K562 (cell line): Measurements from ENCODE around the gene QPRT. TPM values are rescaled to one million over a fixed set of nuclear protein-coding genes. Genes with fewer than 3 reads are reported as not detected.

Source experiments
- ATAC-seq: fragments of 200-7000 bp; cut with Tn5 transposase; 3 replicates; pipeline ENCODE4 v1.9.1; 2020; ENCODE audit warnings: moderate library complexity
- BruUV-seq: library from RNA; stranded (reverse); fragments of 400-500 nt; replicated peaks from 2 replicates; lab custom pipeline; 2021; lab: Mats Ljungman, UMichigan
- CTCF ChIA-PET: fragments of 300-600 bp; formaldehyde crosslinking; extraction: SDS; loops from one replicate; lab custom pipeline; 2021; ENCODE audit warnings: low intra/inter-chr PET ratio; lab: Yijun Ruan, JAX
- POLR2A ChIA-PET: fragments of 300-600, 350-650 bp; sonication (Branson Sonifier 250); formaldehyde crosslinking; extraction: SDS; loops from one replicate; lab custom pipeline; 2021; ENCODE audit warnings: antibody characterized with exemption, inconsistent platforms; lab: Yijun Ruan, JAX
- DNase-seq, 4 experiments: peaks; one replicate each; pipeline versions ENCODE4 v3.0.0 to v3.0.0-alpha.2; 2011 to 2018; ENCODE audit warnings: low spot score in 3 of 4, mixed read lengths in 3 of 4; ENCODE audit errors: extremely low read depth in 1 of 4
- FAIRE-seq: peaks from 2 replicates; lab custom pipeline; 2011; peaks lifted over from hg19 to GRCh38; lab: Jason Lieb, UNC
- H2AFZ ChIP-seq: 2 replicates; pipeline ENCODE4 v1.6.0; 2011; ENCODE audit warnings: low read depth, low read length, control low read depth, inconsistent platforms
- H3K27ac ChIP-seq: fragments of 200-600 bp; 3 replicates; pipeline ENCODE4 v1.8.0; 2011; ENCODE audit warnings: low read depth, mild to moderate bottlenecking, control low read depth, inconsistent platforms, low read length, moderate library complexity, mixed read lengths; ENCODE audit errors: extremely low read depth
- H3K27me3 ChIP-seq, 2 experiments: fragments of 300-600 bp in 1 of 2; 2 replicates in 1 of 2; 3 replicates in 1 of 2; pipeline versions ENCODE4 v1.6.0 to v1.8.0; 2011; ENCODE audit warnings: inconsistent platforms in 2 of 2, low read length in 2 of 2, mild to moderate bottlenecking in 1 of 2, mixed read lengths in 1 of 2, moderate library complexity in 1 of 2; ENCODE audit not compliant: control insufficient read depth in 2 of 2, insufficient read depth in 2 of 2
- H3K36me3 ChIP-seq: fragments of 300-600 bp; 3 replicates; pipeline ENCODE4 v1.8.0; 2011; ENCODE audit warnings: mild to moderate bottlenecking, low read length, inconsistent platforms; ENCODE audit not compliant: control insufficient read depth, insufficient read depth
- H3K4me1 ChIP-seq, 2 experiments: fragments of 200-600 bp in 1 of 2; replicated peaks in 1 of 2; 2 replicates in 1 of 2; 3 replicates in 1 of 2; pipeline versions ENCODE4 v1.5.1 to v1.8.0; 2011; ENCODE audit warnings: inconsistent platforms in 2 of 2, low read length in 2 of 2, mild to moderate bottlenecking in 1 of 2, mixed read lengths in 1 of 2, moderate library complexity in 1 of 2; ENCODE audit not compliant: control insufficient read depth in 2 of 2, insufficient read depth in 2 of 2
- H3K4me2 ChIP-seq: 2 replicates; pipeline ENCODE4 v1.6.1; 2011; ENCODE audit warnings: low read length, control low read depth, inconsistent platforms, mixed read lengths; ENCODE audit not compliant: insufficient read depth
- H3K4me3 ChIP-seq: fragments of 200-600 bp; sonication (generic), shearing (Covaris generic); 2 replicates; pipeline ENCODE4 v1.5.1; 2016; ENCODE audit warnings: control low read depth, inconsistent platforms
- H3K79me2 ChIP-seq: fragments of 200-600 bp; 3 replicates; pipeline ENCODE4 v1.8.0; 2011; ENCODE audit warnings: low read length, inconsistent platforms; ENCODE audit not compliant: control insufficient read depth, insufficient read depth
- H3K9ac ChIP-seq, 2 experiments: 2 replicates each; pipeline versions ENCODE4 v1.6.0 to v1.6.1; 2011; ENCODE audit warnings: low read depth in 2 of 2, low read length in 2 of 2, control low read depth in 1 of 2, inconsistent platforms in 1 of 2, mild to moderate bottlenecking in 1 of 2, mixed read lengths in 1 of 2; ENCODE audit not compliant: insufficient read depth in 1 of 2
- H3K9me1 ChIP-seq: one replicate; pipeline ENCODE4 v1.6.0; 2011; ENCODE audit warnings: inconsistent platforms, mild to moderate bottlenecking, low read length, moderate library complexity; ENCODE audit not compliant: control insufficient read depth, insufficient read depth
- H3K9me3 ChIP-seq: replicated peaks from 2 replicates; pipeline ENCODE4 v1.5.1; 2011; ENCODE audit warnings: low read depth, low read length, inconsistent platforms; ENCODE audit not compliant: control insufficient read depth, insufficient read depth
- H4K20me1 ChIP-seq: replicated peaks from 2 replicates; pipeline ENCODE4 v1.6.1; 2011; ENCODE audit warnings: low read length, inconsistent platforms, mixed read lengths; ENCODE audit not compliant: control insufficient read depth, insufficient read depth
- ARID4B ChIP-seq: sonication (generic); formaldehyde crosslinking; IDR thresholded peaks from 2 replicates; pipeline ENCODE4 v1.8.0; 2022; ENCODE audit warnings: mild to moderate bottlenecking, missing genetic modification reagents
- CREB3 ChIP-seq: fragments of 450-650 bp; conservative IDR thresholded peaks from 2 replicates; pipeline ENCODE4 v1.6.1; 2016; ENCODE audit warnings: missing genetic modification characterization, low read depth, mild to moderate bottlenecking, missing compliant biosample characterization, moderate library complexity
- FOXJ2 ChIP-seq: fragments of 200-800 bp; sonication (Bioruptor generic); IDR thresholded peaks from 2 replicates; pipeline ENCODE4 v1.6.1; 2016; ENCODE audit warnings: missing genetic modification characterization, missing compliant biosample characterization
- JUN ChIP-seq, 2 experiments: sonication (generic) in 1 of 2; formaldehyde crosslinking in 1 of 2; IDR thresholded peaks; 2 replicates each; pipeline versions ENCODE4 v1.6.1 to v1.8.0; 2012 to 2022; ENCODE audit warnings: borderline replicate concordance in 2 of 2, mild to moderate bottlenecking in 2 of 2, improper control_type of control experiment in 1 of 2, low read depth in 1 of 2, low read length in 1 of 2, missing genetic modification reagents in 1 of 2
- MAZ ChIP-seq, 2 experiments: fragments of 450-650 bp in 1 of 2; sonication (generic) in 1 of 2; formaldehyde crosslinking; IDR thresholded peaks in 1 of 2; conservative IDR thresholded peaks in 1 of 2; 2 replicates each; pipeline versions ENCODE4 v1.4.0 to v1.5.0; 2020; ENCODE audit warnings: mild to moderate bottlenecking in 1 of 2, missing genetic modification reagents in 1 of 2
- RBM39 ChIP-seq: fragments of 200-400 bp; formaldehyde crosslinking; optimal IDR thresholded peaks from 2 replicates; pipeline ENCODE3; 2018; ENCODE audit warnings: low read depth, low read length
- SIN3A ChIP-seq, 2 experiments: fragments of 150-350 bp in 1 of 2; IDR thresholded peaks; 2 replicates each; pipeline ENCODE4 v1.6.1; 2011 to 2016; ENCODE audit warnings: borderline replicate concordance in 2 of 2, low read depth in 2 of 2, low read length in 2 of 2, mild to moderate bottlenecking in 2 of 2, moderate library complexity in 2 of 2; ENCODE audit not compliant: control insufficient read depth in 1 of 2
- ZNF197 ChIP-seq: fragments of 200-800 bp; sonication (Bioruptor generic); IDR thresholded peaks from 2 replicates; pipeline ENCODE4 v1.6.1; 2016; ENCODE audit warnings: low read depth, missing genetic modification characterization, missing compliant biosample characterization
- WGBS: fragments of 100-300 bp; shearing (Covaris generic); methylation state at CpG from one replicate; pipeline ENCODE4 v1.1.6; 2016; ENCODE audit warnings: low coverage, mixed read lengths; ENCODE audit not compliant: insufficient coverage; ENCODE audit errors: missing lambda C conversion rate; 5-methylcytosine and 5-hydroxymethylcytosine counted together
- in situ Hi-C: fragments of 300-500 bp; cut with MboI; formaldehyde crosslinking; loops from 4 replicates; pipeline ENCODE4 v1.15.0; 2018; ENCODE audit warnings: inconsistent platforms, mixed read lengths
- intact Hi-C: fragments of 100-400 bp; cut with micrococcal nuclease; formaldehyde crosslinking; loops from 2 replicates; pipeline ENCODE4 v1.14.2; 2022
- polyA plus RNA-seq, 8 experiments: library from polyadenylated mRNA; depleted of rRNA in 4 of 8; stranded (reverse) in 5 of 8; unstranded in 3 of 8; fragments of >200 nt; fragmentation: Nextera tagmentation in 2 of 8; fragmentation: Illumina TruSeq in 1 of 8; extraction: Ambion mirVana in 2 of 8; extraction: Trizol in 1 of 8; gene quantifications; 2 replicates each; pipeline versions ENCODE4 v1.2.1 to v1.2.3, GENCODE V29; 2011 to 2014; ENCODE audit warnings: inconsistent platforms in 1 of 8, missing spikeins in 1 of 8
- total RNA-seq, 7 experiments: library from RNA; depleted of rRNA in 6 of 7; stranded (reverse); fragments of >200 nt in 6 of 7; fragmentation: Illumina TruSeq in 2 of 7; extraction: Trizol in 2 of 7; gene quantifications; 2 replicates each; pipeline versions ENCODE4 v1.2.1 to v1.2.3, GENCODE V29; 2011 to 2021; ENCODE audit warnings: low replicate concordance in 1 of 7

QPRT gene
- total and polyA plus RNA-seq, 9 of the 15 experiments (the other 6 are each of a cell fraction or from before 2014, with no cell fraction given) = 7.7 to 112 (median 64.1) TPM

GRCh38 chr16:29663807-29664090, 15.2 kb upstream of the QPRT start (continued):
- TF ChIP-seq ZNF197 (peak; percentile 43; the same call in 1 of the 2 replicates), FOXJ2 (tag) (0 out of 2 replicates have a peak, but pooled peaks have one; percentile 21), SIN3A (IDR thresholded peaks at IDR 0.05; ENCODE audit: borderline replicate concordance in 2 of 2, control insufficient read depth in 1 of 2, low read depth in 2 of 2, low read length in 2 of 2) (peak in 1 of 2 experiments; percentile 62; a peak in 1 of 4 replicates)

- no TSS peak for BruUV-seq
- intact Hi-C loops = loop anchor here (1.0 to 5.0 kb wide), 2 partner anchors 15 to 33 kb away; partner anchors contain the start of gene QPRT
- WGBS = under 1% methylated on average over 25 of the region's 35 CpGs
- peaks cover 50% of the 10 kb centered on the region for H3K36me3 ChIP-seq
- no peak for FAIRE-seq
- H3K4me1 ChIP-seq = peaks cover 31 to 52% of the 10 kb centered on the region in 2 experiments
- no peaks in the 10 kb centered on the region for H3K9me3 ChIP-seq
- peak; percentile 33 for ATAC-seq
- DNase-seq = peak; percentile 74 to 84 (median 80)
- H4K20me1 ChIP-seq = 0 out of 2 replicates have a peak, but pooled peaks cover 3% of the 10 kb centered on the region
- H3K4me3 ChIP-seq = peak overlapping the region; percentile 60
- peaks cover 84% of the 10 kb centered on the region for H3K79me2 ChIP-seq
- peak overlapping the region; percentile 93 for H3K27ac ChIP-seq
- POLR2A ChIA-PET = interaction anchor here (0.6 to 2.6 kb wide), 10 partner anchors 9 to 25 kb away, joined by 3 to 12 read pairs (median 4); partner anchors contain the start of gene QPRT
- peak overlapping the region; percentile 92 for H3K4me2 ChIP-seq
- in situ Hi-C loops = no loop called here
- CTCF ChIA-PET = no interaction called here
- H3K27me3 ChIP-seq = no peaks in the 10 kb centered on the region
- peak overlapping the region; percentile 57; the same call in 1 of the 2 replicates for H2AFZ ChIP-seq
- no peaks in the 10 kb centered on the region for H3K9me1 ChIP-seq
- H3K9ac ChIP-seq = peak overlapping the region; percentile 77 to 94
- TF ChIP-seq MAZ (CRISPR knock-in tag; conservative IDR thresholded peaks at IDR 0.05 in 1 of 2, IDR thresholded peaks at IDR 0.05 in 1 of 2) = peak in 1 of 2 experiments; percentile 8; a peak in 1 of 4 replicates
- no peak for TF ChIP-seq JUN (IDR thresholded peaks at IDR 0.05; ENCODE audit: borderline replicate concordance, low read depth, low read length)
- TF ChIP-seq JUN (CRISPR knock-in tag; IDR thresholded peaks at IDR 0.05; ENCODE audit: borderline replicate concordance) = 0 out of 2 replicates have a peak, but pooled peaks have one; percentile 45
- TF ChIP-seq CREB3 (tag) = peak; percentile 49; the same call in 1 of the 2 replicates
- no peak for TF ChIP-seq RBM39
- peak; percentile 79; the same call in 1 of the 2 replicates for TF ChIP-seq ARID4B
These were observed 14.7 kb upstream of the QPRT start for GRCh38 chr16:29664091-29664921.
